Epithelial cell of proximal tubule (primary cell): Measurements from ENCODE around the gene TTC9B. TPM values are rescaled to one million over a fixed set of nuclear protein-coding genes. Genes with fewer than 3 reads are reported as not detected.

ENCODE experiments used
- DNase-seq: peaks from one replicate; pipeline ENCODE4 v3.0.0-alpha.2; 2011; ENCODE audit warnings: low read depth
- H3K4me3 ChIP-seq: 2 replicates; pipeline ENCODE4 v1.5.1; 2011; ENCODE audit warnings: low read depth, mild to moderate bottlenecking, low read length
- CTCF ChIP-seq: conservative IDR thresholded peaks from 2 replicates; pipeline ENCODE4 v1.5.1; 2012; ENCODE audit warnings: low read depth, mild to moderate bottlenecking, low read length
- total RNA-seq: library from RNA; depleted of rRNA; stranded (reverse); fragments of >200 nt; gene quantifications from 2 replicates; pipeline ENCODE4 v1.2.3, GENCODE V29; 2015

Gene TTC9B
- total RNA-seq, 1 donor from 2014 or later, result not detected

- TF ChIP-seq CTCF, result no peak
- no peak for DNase-seq
- no peak overlapping the region for H3K4me3 ChIP-seq
These were observed 37.5 kb upstream of the TTC9B start for GRCh38 chr19:40255619-40256166.

GRCh38 chr19:40254714-40255418, 36.7 kb upstream of the TTC9B start:
- TF ChIP-seq CTCF, result no peak
- DNase-seq, result no peak
- no peak overlapping the region for H3K4me3 ChIP-seq

GRCh38 chr19:40253611-40254092, 35.5 kb upstream of the TTC9B start:
- DNase-seq, result no peak
- H3K4me3 ChIP-seq, result no peak overlapping the region
- TF ChIP-seq CTCF, result no peak

- TF ChIP-seq CTCF, result no peak
- no peak overlapping the region for H3K4me3 ChIP-seq
- no peak for DNase-seq
These were observed 34.2 kb upstream of the TTC9B start for GRCh38 chr19:40252395-40252794.

GRCh38 chr19:40251991-40252390, 33.8 kb upstream of the TTC9B start:
- no peak overlapping the region for H3K4me3 ChIP-seq
- TF ChIP-seq CTCF, result no peak
- DNase-seq, result no peak

GRCh38 chr19:40251244-40251643, 33.1 kb upstream of the TTC9B start:
- TF ChIP-seq CTCF, result no peak
- no peak overlapping the region for H3K4me3 ChIP-seq
- DNase-seq, result no peak

GRCh38 chr19:40249781-40250180, 31.6 kb upstream of the TTC9B start:
- no peak for TF ChIP-seq CTCF
- no peak for DNase-seq
- H3K4me3 ChIP-seq, result no peak overlapping the region
